ENCODE measurements around the gene ARMH3. TPM values are rescaled to one million over a fixed set of nuclear protein-coding genes. Genes with fewer than 3 reads are reported as not detected.

Gene ARMH3
- total RNA-seq, 2 experiments from 2014 or later = 25.2 to 26.3 TPM

- H3K27ac Mint-ChIP-seq = peak overlapping the region; percentile 67
- no peak for DNase-seq
- no peaks in the 10 kb centered on the region for H3K27me3 Mint-ChIP-seq (ENCODE audit: low read depth)
- no peak for ATAC-seq
- CTCF ChIA-PET = interaction anchor here (1.7 to 6.3 kb wide), 2 partner anchors 53 to 115 kb away, joined by 10 to 121 read pairs; no protein-coding TSS in a partner anchor
- no peak overlapping the region for H3K4me3 Mint-ChIP-seq
- H3K9me3 Mint-ChIP-seq (ENCODE audit: insufficient read depth) = no peaks in the 10 kb centered on the region
- peaks cover 1% of the 10 kb centered on the region for H3K36me3 Mint-ChIP-seq (ENCODE audit: low read depth)
- no peaks in the 10 kb centered on the region for H3K4me1 Mint-ChIP-seq (ENCODE audit: low read depth)
- POLR2A ChIA-PET = no interaction called here
Observed at GRCh38 chr10:101893510-101894120, 162.4 kb downstream of the ARMH3 start.

- Mint-ChIP-seq H3K27me3 (ENCODE audit: low read depth) (no peaks in the 10 kb centered on the region), H3K27ac (no peak overlapping the region), H3K4me1 (ENCODE audit: low read depth) (no peaks in the 10 kb centered on the region), H3K9me3 (ENCODE audit: insufficient read depth) (no peaks in the 10 kb centered on the region), H3K4me3 (no peak overlapping the region), H3K36me3 (ENCODE audit: low read depth) (peaks cover 1% of the 10 kb centered on the region)
- DNase-seq = no peak
- CTCF ChIA-PET = interaction anchor here (1.7 to 6.3 kb wide), 2 partner anchors 52 to 116 kb away, joined by 10 to 121 read pairs; no protein-coding TSS in a partner anchor
- POLR2A ChIA-PET = no interaction called here
- no peak for ATAC-seq
Observed at GRCh38 chr10:101892782-101893391, 163.1 kb downstream of the ARMH3 start.

- H3K36me3 Mint-ChIP-seq (ENCODE audit: low read depth) = peaks cover 3% of the 10 kb centered on the region
- no peak overlapping the region for H3K4me3 Mint-ChIP-seq
- no peaks in the 10 kb centered on the region for H3K27me3 Mint-ChIP-seq (ENCODE audit: low read depth)
- no peak overlapping the region for H3K27ac Mint-ChIP-seq
- ChIA-PET POLR2A (interaction anchor here (0.6 kb wide), 1 partner anchor 29 kb away, joined by 4 read pairs; no protein-coding TSS in a partner anchor), CTCF (interaction anchor here (0.6 to 6.3 kb wide), 46 partner anchors 9 to 1271 kb away, joined by 3 to 121 read pairs (median 4); partner anchors contain the start of gene HPS6)
- DNase-seq (peak; percentile 82), ATAC-seq (peak; percentile 58)
- H3K4me1 Mint-ChIP-seq (ENCODE audit: low read depth) = no peaks in the 10 kb centered on the region
- no peaks in the 10 kb centered on the region for H3K9me3 Mint-ChIP-seq (ENCODE audit: insufficient read depth)
Observed at GRCh38 chr10:101889256-101890210, 166.4 kb downstream of the ARMH3 start.

DNA sequence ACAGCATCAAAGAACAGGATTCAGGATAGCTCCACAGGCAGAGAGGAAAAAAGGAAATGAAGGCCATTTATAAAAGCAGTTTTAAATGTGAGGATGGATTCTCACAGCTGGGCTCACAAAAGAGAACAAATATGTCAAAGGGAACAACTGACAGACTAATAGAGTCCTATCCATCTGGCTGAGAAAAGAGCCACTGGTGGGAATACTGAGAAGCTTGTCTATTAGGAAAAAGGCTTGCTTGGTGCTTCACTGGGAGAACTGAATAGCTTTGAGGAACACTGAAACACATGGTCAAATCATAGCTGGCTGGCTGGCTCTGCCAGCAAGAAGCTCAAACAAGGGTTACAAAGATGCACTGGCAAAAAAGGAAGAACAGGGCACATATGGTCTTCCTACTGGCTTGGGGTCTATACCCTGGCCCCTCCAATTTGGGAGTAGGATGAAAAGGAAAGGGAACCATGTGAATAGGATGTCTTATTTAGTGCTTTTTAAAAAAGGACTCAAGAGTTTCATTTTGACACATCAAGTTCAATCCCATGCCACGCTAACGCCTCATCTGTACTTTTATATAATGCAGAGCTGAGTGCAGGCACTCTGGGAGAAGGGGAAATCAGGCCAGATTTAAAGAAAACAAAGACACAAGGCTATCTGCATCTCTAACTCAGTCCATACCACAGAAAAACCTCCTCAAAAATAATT, 167.6 kb downstream of the ARMH3 start:
- ChIA-PET POLR2A (no interaction called here), CTCF (interaction anchor here (0.6 to 6.3 kb wide), 18 partner anchors 8 to 193 kb away, joined by 3 to 121 read pairs (median 5); no protein-coding TSS in a partner anchor)
- Mint-ChIP-seq H3K27me3 (ENCODE audit: low read depth) (no peaks in the 10 kb centered on the region), H3K27ac (no peak overlapping the region), H3K9me3 (ENCODE audit: insufficient read depth) (no peaks in the 10 kb centered on the region), H3K36me3 (ENCODE audit: low read depth) (peaks cover 3% of the 10 kb centered on the region), H3K4me1 (ENCODE audit: low read depth) (no peaks in the 10 kb centered on the region), H3K4me3 (no peak overlapping the region)
- DNase-seq (no peak), ATAC-seq (no peak)

- DNase-seq (no peak), ATAC-seq (no peak)
- H3K27ac Mint-ChIP-seq = no peak overlapping the region
- H3K4me1 Mint-ChIP-seq (ENCODE audit: low read depth) = no peaks in the 10 kb centered on the region
- H3K4me3 Mint-ChIP-seq = no peak overlapping the region
- H3K9me3 Mint-ChIP-seq (ENCODE audit: insufficient read depth) = no peaks in the 10 kb centered on the region
- H3K27me3 Mint-ChIP-seq (ENCODE audit: low read depth) = no peaks in the 10 kb centered on the region
- peaks cover 3% of the 10 kb centered on the region for H3K36me3 Mint-ChIP-seq (ENCODE audit: low read depth)
- POLR2A ChIA-PET = no interaction called here
- CTCF ChIA-PET = interaction anchor here (1.3 to 6.3 kb wide), 10 partner anchors 7 to 185 kb away, joined by 3 to 121 read pairs (median 14); no protein-coding TSS in a partner anchor
Observed at GRCh38 chr10:101887775-101888174, 168.2 kb downstream of the ARMH3 start.

DNA sequence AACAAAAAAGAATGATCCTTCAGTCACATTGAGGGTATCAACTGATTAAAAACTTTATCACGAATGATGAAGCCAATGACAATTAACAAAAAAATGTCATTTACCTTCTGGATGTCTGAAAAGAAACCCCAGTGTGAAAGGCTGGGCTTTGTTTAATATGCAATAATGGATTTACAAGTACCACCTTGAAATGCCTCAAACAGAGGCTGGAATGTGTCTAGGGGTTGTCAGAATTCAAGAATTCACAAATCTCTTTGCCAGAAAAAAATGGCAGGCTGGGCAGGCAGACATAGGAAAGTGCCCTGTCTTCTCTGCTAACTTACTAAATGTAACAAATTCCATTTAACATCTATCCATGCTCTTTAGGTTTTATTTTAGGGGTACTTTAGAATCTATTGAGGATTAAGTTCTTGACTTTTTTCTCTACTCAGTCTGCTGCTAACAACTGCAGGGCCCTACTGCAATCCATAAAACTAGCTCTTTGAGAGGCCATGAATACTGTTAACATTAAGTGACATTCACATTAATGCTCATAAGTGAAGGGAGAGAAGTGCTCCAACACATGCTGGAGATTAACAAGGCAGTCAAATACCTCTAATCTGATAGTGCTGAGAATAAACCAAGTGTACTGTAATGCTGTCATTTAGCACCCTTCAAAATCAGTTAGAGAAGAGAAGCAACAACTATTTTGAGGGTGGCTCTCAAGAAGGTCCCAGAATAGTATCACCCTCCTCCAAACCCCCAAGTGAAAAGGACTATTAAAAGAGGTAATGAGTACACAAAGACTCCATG, 169.3 kb downstream of the ARMH3 start:
- Mint-ChIP-seq H3K36me3 (ENCODE audit: low read depth) (peaks cover 3% of the 10 kb centered on the region), H3K4me3 (no peak overlapping the region), H3K4me1 (ENCODE audit: low read depth) (no peaks in the 10 kb centered on the region), H3K27ac (no peak overlapping the region), H3K9me3 (ENCODE audit: insufficient read depth) (no peaks in the 10 kb centered on the region), H3K27me3 (ENCODE audit: low read depth) (no peaks in the 10 kb centered on the region)
- ATAC-seq (no peak), DNase-seq (no peak)
- ChIA-PET CTCF (interaction anchor here (5.2 kb wide), 1 partner anchor 186 kb away, joined by 30 read pairs; no protein-coding TSS in a partner anchor), POLR2A (no interaction called here)

- Mint-ChIP-seq H3K36me3 (ENCODE audit: low read depth) (peaks cover 8% of the 10 kb centered on the region), H3K4me1 (ENCODE audit: low read depth) (peaks cover 2% of the 10 kb centered on the region), H3K4me3 (no peak overlapping the region), H3K27me3 (ENCODE audit: low read depth) (no peaks in the 10 kb centered on the region), H3K27ac (no peak overlapping the region), H3K9me3 (ENCODE audit: insufficient read depth) (no peaks in the 10 kb centered on the region)
- ChIA-PET POLR2A (no interaction called here), CTCF (interaction anchor here (0.9 to 3.5 kb wide), 5 partner anchors 7 to 192 kb away, joined by 4 to 19 read pairs (median 8); no protein-coding TSS in a partner anchor)
- ATAC-seq = no peak
- DNase-seq = no peak
Observed at GRCh38 chr10:101881036-101881774, 174.8 kb downstream of the ARMH3 start.

DNA sequence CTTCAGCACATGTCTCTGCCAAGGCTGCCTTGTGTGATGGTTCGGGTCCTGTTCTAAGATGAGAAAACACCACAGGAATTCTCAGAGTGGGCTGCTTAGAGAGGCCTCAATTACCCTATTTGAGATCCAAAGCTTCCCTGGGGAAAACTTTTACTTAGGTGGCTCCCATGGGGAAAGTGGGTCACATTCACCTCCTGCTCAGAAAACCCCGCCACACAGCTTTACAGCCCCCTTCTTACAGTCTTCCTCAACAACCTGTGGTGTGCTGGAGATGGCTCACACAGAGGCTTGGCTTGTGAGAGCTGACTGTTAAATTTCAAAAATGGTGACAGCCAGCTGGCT, 175.8 kb downstream of the ARMH3 start:
- Mint-ChIP-seq H3K27me3 (ENCODE audit: low read depth) (no peaks in the 10 kb centered on the region), H3K9me3 (ENCODE audit: insufficient read depth) (no peaks in the 10 kb centered on the region), H3K4me3 (no peak overlapping the region), H3K27ac (no peak overlapping the region), H3K36me3 (ENCODE audit: low read depth) (peaks cover 5% of the 10 kb centered on the region), H3K4me1 (ENCODE audit: low read depth) (peaks cover 9% of the 10 kb centered on the region)
- POLR2A ChIA-PET = no interaction called here
- DNase-seq = no peak
- ATAC-seq = no peak
- CTCF ChIA-PET = interaction anchor here (0.9 to 3.5 kb wide), 5 partner anchors 8 to 193 kb away, joined by 4 to 19 read pairs (median 8); no protein-coding TSS in a partner anchor

DNA sequence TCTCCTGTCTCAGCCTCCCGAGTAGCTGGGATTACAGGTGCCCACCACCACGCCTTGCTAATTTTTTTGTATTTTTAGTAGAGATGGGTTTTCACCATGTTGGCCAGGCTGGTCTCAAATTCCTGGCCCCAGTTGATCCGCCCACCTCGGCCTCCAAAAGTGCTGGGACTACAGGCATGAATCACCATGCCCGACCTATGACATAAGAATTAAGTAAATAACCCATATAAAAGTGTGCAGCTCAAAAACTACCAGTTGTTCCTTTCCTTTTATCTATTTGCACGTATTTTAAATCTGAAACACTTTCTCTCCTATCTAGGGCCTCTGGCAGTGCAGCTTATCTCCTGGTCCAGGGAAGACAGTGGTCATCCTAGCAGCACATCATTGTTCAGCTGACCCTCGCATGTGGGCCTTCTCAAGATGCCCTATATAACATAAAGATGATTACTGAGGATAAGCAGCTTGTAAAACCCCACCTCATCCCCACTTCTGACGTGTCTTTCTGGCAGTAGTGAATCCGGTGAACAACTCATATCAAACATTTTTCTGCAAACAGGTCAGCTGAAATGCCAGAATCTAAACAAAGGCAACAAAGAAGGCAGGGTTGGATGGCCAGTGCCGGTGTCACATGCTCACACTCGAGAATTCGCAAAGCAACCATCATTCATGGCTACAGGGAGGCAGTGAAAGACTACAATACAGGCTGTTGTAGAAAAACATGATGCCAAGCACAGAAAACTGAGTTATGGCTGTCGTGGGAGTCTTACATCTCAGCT, 176.3 kb downstream of the ARMH3 start:
- H3K36me3 Mint-ChIP-seq (ENCODE audit: low read depth) = peaks cover 5% of the 10 kb centered on the region
- ChIA-PET CTCF (interaction anchor here (0.9 to 3.5 kb wide), 4 partner anchors 9 to 131 kb away, joined by 4 to 19 read pairs (median 12); no protein-coding TSS in a partner anchor), POLR2A (no interaction called here)
- H3K4me3 Mint-ChIP-seq = no peak overlapping the region
- peaks cover 15% of the 10 kb centered on the region for H3K4me1 Mint-ChIP-seq (ENCODE audit: low read depth)
- no peaks in the 10 kb centered on the region for H3K27me3 Mint-ChIP-seq (ENCODE audit: low read depth)
- DNase-seq = no peak
- no peaks in the 10 kb centered on the region for H3K9me3 Mint-ChIP-seq (ENCODE audit: insufficient read depth)
- no peak for ATAC-seq
- no peak overlapping the region for H3K27ac Mint-ChIP-seq

DNA sequence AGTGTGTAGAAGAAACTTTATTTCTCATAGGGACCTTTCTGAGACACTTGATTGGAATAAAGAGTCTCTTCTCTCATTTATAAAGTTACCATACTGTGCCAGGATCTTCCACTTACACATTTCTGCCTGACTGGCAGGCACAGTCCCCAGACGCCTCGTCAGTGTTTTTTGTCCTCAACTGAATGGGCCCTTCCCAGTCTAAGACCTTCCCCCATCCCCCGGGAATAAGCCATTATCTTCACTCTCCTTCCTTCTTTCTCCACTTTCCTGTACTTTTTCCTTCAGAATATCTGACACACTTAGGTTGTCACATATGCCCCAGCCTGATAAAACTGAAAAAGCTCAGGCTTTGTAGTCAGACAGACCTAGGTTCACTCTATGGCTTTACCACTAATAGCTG, 177.1 kb downstream of the ARMH3 start:
- Mint-ChIP-seq H3K27me3 (ENCODE audit: low read depth) (no peaks in the 10 kb centered on the region), H3K4me1 (ENCODE audit: low read depth) (peaks cover 16% of the 10 kb centered on the region), H3K36me3 (ENCODE audit: low read depth) (peaks cover 5% of the 10 kb centered on the region), H3K27ac (no peak overlapping the region), H3K9me3 (ENCODE audit: insufficient read depth) (no peaks in the 10 kb centered on the region), H3K4me3 (no peak overlapping the region)
- POLR2A ChIA-PET = no interaction called here
- ATAC-seq = no peak
- CTCF ChIA-PET = no interaction called here
- no peak for DNase-seq

All from activated CD8-positive, alpha-beta T cell treated with anti-CD3 and anti-CD28 coated beads, Interleukin-2, amount 10 ng/mL, durations not matched to agents 7 days and 5 days (primary cell).